Smooth muscle cell of the brain vasculature (primary cell): ENCODE measurements around the gene CTSO.
"Not testable (repeated sequence)": the region's sequence is repeated elsewhere in the genome, so short reads cannot be mapped to it uniquely, and the experiment has no call there.

ENCODE experiments used
- DNase-seq: peaks from one replicate; pipeline ENCODE4 v3.0.0-alpha.2; 2012; ENCODE audit warnings: low read depth, low spot score

The CTSO gene

GRCh38 chr4:155954939-155955338 lies 1.3 kb upstream of the CTSO start:
- DNase-seq: no peak

GRCh38 chr4:155954118-155954685 lies 536 bp upstream of the CTSO start:
- DNase-seq: no peak

- DNase-seq: no peak
Observed at GRCh38 chr4:155952501-155952901, 1.2 kb downstream of the CTSO start.

- no peak for DNase-seq
Observed at GRCh38 chr4:155950461-155950860, 3.2 kb downstream of the CTSO start.

GRCh38 chr4:155948541-155948940 lies 5.1 kb downstream of the CTSO start:
- DNase-seq: no peak

GRCh38 chr4:155946486-155946885 lies 7.2 kb downstream of the CTSO start:
- no peak for DNase-seq

- DNase-seq: no peak
Observed at GRCh38 chr4:155944516-155944915, 9.2 kb downstream of the CTSO start.

- DNase-seq: no peak
Observed at GRCh38 chr4:155943605-155944291, 9.9 kb downstream of the CTSO start.

GRCh38 chr4:155941820-155942219 lies 11.8 kb downstream of the CTSO start:
- no peak for DNase-seq

GRCh38 chr4:155941085-155941790 lies 12.4 kb downstream of the CTSO start:
- DNase-seq: no peak

- DNase-seq: no peak
Observed at GRCh38 chr4:155935389-155935986, 18.2 kb downstream of the CTSO start.

GRCh38 chr4:155934634-155935033 lies 19.0 kb downstream of the CTSO start:
- not testable (repeated sequence) for DNase-seq

- no peak for DNase-seq
Observed at GRCh38 chr4:155931634-155932033, 22.0 kb downstream of the CTSO start.

GRCh38 chr4:155930330-155930729 lies 23.3 kb downstream of the CTSO start:
- DNase-seq: no peak

- no peak for DNase-seq
Observed at GRCh38 chr4:155929833-155930232, 23.8 kb downstream of the CTSO start.

- DNase-seq: no peak
Observed at GRCh38 chr4:155924637-155925036, 29.0 kb downstream of the CTSO start.

GRCh38 chr4:155921597-155921996 lies 32.1 kb downstream of the CTSO start:
- no peak for DNase-seq

- DNase-seq: no peak
Observed at GRCh38 chr4:155914782-155915181, 38.9 kb downstream of the CTSO start.

GRCh38 chr4:155911905-155912304 lies 41.8 kb downstream of the CTSO start:
- no peak for DNase-seq

GRCh38 chr4:155909615-155910226 lies 43.9 kb downstream of the CTSO start:
- no peak for DNase-seq

GRCh38 chr4:155908187-155909139 lies 45.2 kb downstream of the CTSO start:
- no peak for DNase-seq
